ENCODE results near the gene LINS1. TPM values are rescaled to one million over a fixed set of nuclear protein-coding genes. Genes with fewer than 3 reads are reported as not detected.

The LINS1 gene
- total RNA-seq, 1 donor: 25.8 TPM

GRCh38 chr15:100547961-100548360 lies 54.0 kb downstream of the LINS1 start:
- no peak overlapping the region for H3K4me3 ChIP-seq (ENCODE audit: low read depth, low read length)
- DNase-seq (ENCODE audit: low read depth): no peak
- TF ChIP-seq CTCF (IDR thresholded peaks at IDR 0.05; ENCODE audit: insufficient read depth, low read length): no peak

- DNase-seq (ENCODE audit: low read depth): no peak
- no peak for TF ChIP-seq CTCF (IDR thresholded peaks at IDR 0.05; ENCODE audit: insufficient read depth, low read length)
- no peak overlapping the region for H3K4me3 ChIP-seq (ENCODE audit: low read depth, low read length)
Measured at GRCh38 chr15:100544946-100545345, 57.0 kb downstream of the LINS1 start.

GRCh38 chr15:100544338-100544841 lies 57.6 kb downstream of the LINS1 start:
- TF ChIP-seq CTCF (IDR thresholded peaks at IDR 0.05; ENCODE audit: insufficient read depth, low read length): no peak
- no peak for DNase-seq (ENCODE audit: low read depth)
- H3K4me3 ChIP-seq (ENCODE audit: low read depth, low read length): no peak overlapping the region

GRCh38 chr15:100542290-100542689 lies 59.7 kb downstream of the LINS1 start:
- no peak for DNase-seq (ENCODE audit: low read depth)
- no peak for TF ChIP-seq CTCF (IDR thresholded peaks at IDR 0.05; ENCODE audit: insufficient read depth, low read length)
- H3K4me3 ChIP-seq (ENCODE audit: low read depth, low read length): no peak overlapping the region

GRCh38 chr15:100537331-100537730 lies 64.7 kb downstream of the LINS1 start:
- no peak for DNase-seq (ENCODE audit: low read depth)
- TF ChIP-seq CTCF (IDR thresholded peaks at IDR 0.05; ENCODE audit: insufficient read depth, low read length): no peak

GRCh38 chr15:100536733-100537132 lies 65.3 kb downstream of the LINS1 start:
- H3K4me3 ChIP-seq (ENCODE audit: low read depth, low read length): no peak overlapping the region
- no peak for DNase-seq (ENCODE audit: low read depth)
- no peak for TF ChIP-seq CTCF (IDR thresholded peaks at IDR 0.05; ENCODE audit: insufficient read depth, low read length)

More at GRCh38 chr15:100537331-100537730, 64.7 kb downstream of the LINS1 start:
- H3K4me3 ChIP-seq (ENCODE audit: low read depth, low read length): no peak overlapping the region

GRCh38 chr15:100533886-100534285 lies 68.1 kb downstream of the LINS1 start:
- DNase-seq (ENCODE audit: low read depth): no peak
- no peak overlapping the region for H3K4me3 ChIP-seq (ENCODE audit: low read depth, low read length)

More at GRCh38 chr15:100533886-100534285, 68.1 kb downstream of the LINS1 start:
- no peak for TF ChIP-seq CTCF (IDR thresholded peaks at IDR 0.05; ENCODE audit: insufficient read depth, low read length)
